Stimulated activated naive CD8-positive, alpha-beta T cell treated with anti-CD3 and anti-CD28 coated beads, Interleukin-15, amount 100 ng/mL, for 72 hours (primary cell): ENCODE data around the gene RNF17.

Experiments
- ATAC-seq: fragments of 150-1000 bp; cut with Tn5 transposase; 2 replicates; pipeline ENCODE4 v1.10.0; 2021; ENCODE audit warnings: mild to moderate bottlenecking, moderate library complexity
- DNase-seq, 2 donors: peaks; one replicate each; pipeline ENCODE4 v3.0.0; 2021 to 2022
- H3K27ac Mint-ChIP-seq, 2 donors: one replicate each; pipeline ENCODE4 v1.8.0; 2022; ENCODE audit warnings: mild to moderate bottlenecking in 2 of 2, mixed read lengths in 2 of 2, moderate library complexity in 2 of 2
- H3K27me3 Mint-ChIP-seq: one replicate; pipeline ENCODE4 v1.8.0; 2022; ENCODE audit warnings: mixed read lengths
- H3K4me1 Mint-ChIP-seq: one replicate; pipeline ENCODE4 v1.8.0; 2022; ENCODE audit warnings: mild to moderate bottlenecking, mixed read lengths
- H3K4me3 Mint-ChIP-seq, 2 donors: one replicate each; pipeline ENCODE4 v1.8.0; 2022; ENCODE audit warnings: mild to moderate bottlenecking in 2 of 2, mixed read lengths in 2 of 2, moderate library complexity in 1 of 2
- H3K9me3 Mint-ChIP-seq, 2 donors: one replicate each; pipeline ENCODE4 v1.8.0; 2022; ENCODE audit warnings: mixed read lengths in 2 of 2

Gene RNF17

DNA sequence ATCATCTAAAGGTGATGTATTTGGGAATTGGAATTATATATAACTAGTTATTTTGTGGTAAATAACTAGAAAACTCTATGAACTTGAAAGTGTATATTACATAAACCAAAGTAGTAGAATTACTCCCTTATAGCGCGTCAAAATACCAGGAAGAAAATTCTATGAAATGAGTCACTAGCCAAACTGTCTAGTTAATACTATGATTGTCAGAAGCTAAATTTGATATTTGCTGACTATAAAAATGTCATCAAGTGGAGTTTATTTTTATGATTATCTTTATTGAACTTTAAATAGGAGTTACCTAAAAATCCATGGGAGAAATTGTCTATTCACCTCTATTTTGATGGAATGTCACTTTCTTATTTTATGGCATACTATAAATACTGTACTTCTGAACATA is 100.6 kb downstream of the RNF17 start:
- Mint-ChIP-seq H3K4me1 (peaks cover 7% of the 10 kb centered on the region), H3K9me3 (no peaks in the 10 kb centered on the region), H3K27ac (no peak overlapping the region), H3K27me3 (peaks cover 22% of the 10 kb centered on the region), H3K4me3 (no peak overlapping the region)
- ATAC-seq (no peak), DNase-seq (no peak)

DNA sequence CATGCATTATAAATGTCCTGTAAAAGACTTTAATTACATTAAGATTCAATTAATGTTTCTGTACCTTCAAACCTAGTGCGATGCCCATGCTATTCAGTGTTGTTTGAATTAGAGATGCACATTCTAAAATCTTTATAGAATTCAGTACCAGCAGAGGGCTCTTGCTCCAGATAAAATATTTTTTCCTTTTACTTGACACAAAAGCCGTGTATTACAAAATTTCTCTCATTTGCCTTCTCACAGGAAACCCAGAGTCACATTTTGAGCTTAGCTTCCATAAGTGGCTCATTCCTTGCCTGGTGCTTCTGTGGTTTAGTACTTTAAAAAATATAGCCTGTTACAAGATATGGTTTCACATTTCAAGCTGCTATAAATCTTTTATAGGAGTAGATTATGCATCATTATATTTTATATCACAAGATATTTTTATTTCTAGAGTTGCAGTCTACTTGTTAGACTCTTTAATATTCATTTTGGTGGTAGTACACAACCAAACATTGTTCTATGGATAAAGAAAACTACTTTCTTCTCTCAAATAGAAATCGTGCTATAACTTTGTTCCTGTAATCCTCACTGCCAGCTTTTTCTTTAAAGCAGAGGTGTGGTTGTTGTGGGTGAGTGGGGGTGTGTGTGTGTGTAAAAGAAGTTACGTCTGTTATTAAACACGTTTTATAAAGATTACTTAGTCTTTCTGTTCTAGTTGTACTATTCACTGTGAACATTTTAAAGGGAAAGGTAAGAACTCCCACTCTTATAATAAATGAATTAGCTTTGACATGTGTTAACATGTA is 101.4 kb downstream of the RNF17 start:
- no peak overlapping the region for H3K4me3 Mint-ChIP-seq
- H3K9me3 Mint-ChIP-seq: no peaks in the 10 kb centered on the region
- no peak for ATAC-seq
- no peak overlapping the region for H3K27ac Mint-ChIP-seq
- peaks cover 28% of the 10 kb centered on the region for H3K27me3 Mint-ChIP-seq
- DNase-seq: no peak
- peaks cover 7% of the 10 kb centered on the region for H3K4me1 Mint-ChIP-seq

GRCh38 chr13:24866488-24866887 is 102.5 kb downstream of the RNF17 start:
- DNase-seq: no peak
- H3K27me3 Mint-ChIP-seq: peaks cover 31% of the 10 kb centered on the region
- no peaks in the 10 kb centered on the region for H3K9me3 Mint-ChIP-seq
- ATAC-seq: no peak
- H3K27ac Mint-ChIP-seq: no peak overlapping the region
- H3K4me1 Mint-ChIP-seq: peaks cover 7% of the 10 kb centered on the region
- H3K4me3 Mint-ChIP-seq: no peak overlapping the region

GRCh38 chr13:24868874-24869273 is 104.9 kb downstream of the RNF17 start:
- Mint-ChIP-seq H3K4me1 (peaks cover 7% of the 10 kb centered on the region), H3K27ac (no peak overlapping the region), H3K27me3 (peaks cover 36% of the 10 kb centered on the region), H3K9me3 (no peaks in the 10 kb centered on the region), H3K4me3 (no peak overlapping the region)
- DNase-seq: no peak
- no peak for ATAC-seq

DNA sequence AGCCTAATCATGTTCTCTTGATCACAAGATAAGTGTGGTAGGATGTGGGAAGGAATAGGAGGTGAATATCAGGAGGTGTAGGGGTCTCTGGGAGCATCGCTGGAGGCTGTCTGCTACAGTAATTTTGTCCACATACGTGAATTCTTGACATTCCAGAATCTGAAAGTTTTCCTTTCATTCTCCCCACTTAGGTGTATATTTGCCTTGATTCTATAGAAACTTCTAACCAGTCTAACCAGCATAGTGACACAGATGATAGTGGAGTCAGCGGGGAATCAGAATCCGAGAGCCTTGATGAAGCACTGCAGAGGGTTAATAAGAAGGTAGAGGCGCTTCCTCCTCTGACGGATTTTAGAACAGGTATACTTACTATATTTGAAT is 106.4 kb downstream of the RNF17 start:
- H3K27ac Mint-ChIP-seq: peak overlapping the region in 1 of 2 donors; percentile 42
- H3K4me3 Mint-ChIP-seq: no peak overlapping the region
- peaks cover 5% of the 10 kb centered on the region for H3K4me1 Mint-ChIP-seq
- peaks cover 37% of the 10 kb centered on the region for H3K27me3 Mint-ChIP-seq
- DNase-seq: no peak
- no peak for ATAC-seq
- H3K9me3 Mint-ChIP-seq: no peaks in the 10 kb centered on the region

GRCh38 chr13:24875566-24875965 is 111.6 kb downstream of the RNF17 start:
- ATAC-seq (no peak), DNase-seq (no peak)
- Mint-ChIP-seq H3K9me3 (no peaks in the 10 kb centered on the region), H3K27me3 (peaks cover 21% of the 10 kb centered on the region), H3K27ac (peak overlapping the region in 1 of 2 donors; percentile 7), H3K4me1 (no peaks in the 10 kb centered on the region), H3K4me3 (no peak overlapping the region)

- no peak overlapping the region for H3K4me3 Mint-ChIP-seq
- ATAC-seq (no peak), DNase-seq (no peak)
- peaks cover 14% of the 10 kb centered on the region for H3K27me3 Mint-ChIP-seq
- no peaks in the 10 kb centered on the region for H3K4me1 Mint-ChIP-seq
- H3K9me3 Mint-ChIP-seq: no peaks in the 10 kb centered on the region
- no peak overlapping the region for H3K27ac Mint-ChIP-seq
Observed at GRCh38 chr13:24877531-24877930, 113.6 kb downstream of the RNF17 start.

GRCh38 chr13:24878340-24878739 is 114.4 kb downstream of the RNF17 start:
- DNase-seq (no peak), ATAC-seq (no peak)
- Mint-ChIP-seq H3K4me3 (no peak overlapping the region), H3K9me3 (no peaks in the 10 kb centered on the region), H3K27ac (no peak overlapping the region), H3K4me1 (no peaks in the 10 kb centered on the region), H3K27me3 (peaks cover 9% of the 10 kb centered on the region)

DNA sequence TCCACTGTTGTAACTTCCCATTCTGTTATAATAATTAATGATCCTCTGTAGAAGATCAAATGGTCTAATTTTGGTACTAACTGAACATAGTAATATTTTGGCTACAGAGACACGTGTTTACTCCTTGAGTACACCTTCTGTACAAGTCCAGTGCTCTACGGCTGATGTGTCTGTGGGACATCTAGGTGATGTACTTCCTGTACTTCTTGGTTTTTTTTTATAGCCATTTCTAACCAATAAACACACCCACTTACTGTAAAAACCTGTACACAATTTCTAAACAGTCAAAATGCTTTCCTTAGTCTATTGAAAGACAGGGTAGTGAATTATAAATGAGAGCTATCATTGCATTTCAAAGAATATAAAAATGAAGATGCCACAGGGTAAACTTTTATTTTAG is 118.7 kb downstream of the RNF17 start:
- H3K9me3 Mint-ChIP-seq: no peaks in the 10 kb centered on the region
- H3K27me3 Mint-ChIP-seq: no peaks in the 10 kb centered on the region
- H3K4me3 Mint-ChIP-seq: no peak overlapping the region
- H3K27ac Mint-ChIP-seq: no peak overlapping the region
- no peaks in the 10 kb centered on the region for H3K4me1 Mint-ChIP-seq
- no peak for ATAC-seq
- no peak for DNase-seq

DNA sequence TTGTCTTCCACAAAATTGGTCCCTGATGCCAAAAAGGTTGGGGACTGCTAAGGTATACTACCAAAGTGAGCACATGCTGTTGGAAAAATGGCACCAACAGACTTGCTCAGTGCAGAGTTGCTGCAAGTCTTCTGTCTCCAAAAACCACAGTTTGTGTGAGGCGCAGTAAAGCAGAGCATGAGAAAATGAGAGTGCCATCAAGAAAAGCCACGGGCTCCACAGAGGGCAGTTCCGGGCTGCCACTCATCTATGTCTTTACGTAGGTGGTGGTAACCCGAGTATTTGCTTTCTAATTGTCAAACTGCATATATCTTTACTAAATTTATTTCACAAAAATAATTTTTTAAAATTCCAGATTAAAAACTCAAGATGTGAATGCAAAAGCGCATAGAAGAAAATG is 123.8 kb downstream of the RNF17 start:
- no peak overlapping the region for H3K27ac Mint-ChIP-seq
- no peak for DNase-seq
- no peak overlapping the region for H3K4me3 Mint-ChIP-seq
- H3K27me3 Mint-ChIP-seq: no peaks in the 10 kb centered on the region
- H3K9me3 Mint-ChIP-seq: no peaks in the 10 kb centered on the region
- ATAC-seq: no peak
- no peaks in the 10 kb centered on the region for H3K4me1 Mint-ChIP-seq

- Mint-ChIP-seq H3K4me3 (no peak overlapping the region), H3K27me3 (no peaks in the 10 kb centered on the region), H3K27ac (no peak overlapping the region), H3K4me1 (no peaks in the 10 kb centered on the region), H3K9me3 (no peaks in the 10 kb centered on the region)
- ATAC-seq (no peak), DNase-seq (no peak)
Observed at GRCh38 chr13:24888291-24888931, 124.4 kb downstream of the RNF17 start.

GRCh38 chr13:24890256-24890655 is 126.3 kb downstream of the RNF17 start:
- DNase-seq: no peak
- Mint-ChIP-seq H3K4me1 (no peaks in the 10 kb centered on the region), H3K9me3 (no peaks in the 10 kb centered on the region), H3K4me3 (no peak overlapping the region), H3K27ac (peak overlapping the region in 1 of 2 donors; percentile 90), H3K27me3 (no peaks in the 10 kb centered on the region)
- no peak for ATAC-seq

GRCh38 chr13:24891476-24892108 is 127.6 kb downstream of the RNF17 start:
- no peak overlapping the region for H3K4me3 Mint-ChIP-seq
- H3K4me1 Mint-ChIP-seq: no peaks in the 10 kb centered on the region
- DNase-seq (no peak), ATAC-seq (no peak)
- H3K9me3 Mint-ChIP-seq: no peaks in the 10 kb centered on the region
- peak overlapping the region; percentile 46 to 88 for H3K27ac Mint-ChIP-seq
- no peaks in the 10 kb centered on the region for H3K27me3 Mint-ChIP-seq

- ATAC-seq (no peak), DNase-seq (no peak)
- Mint-ChIP-seq H3K4me1 (no peaks in the 10 kb centered on the region), H3K27me3 (no peaks in the 10 kb centered on the region), H3K27ac (no peak overlapping the region), H3K4me3 (no peak overlapping the region), H3K9me3 (no peaks in the 10 kb centered on the region)
Observed at GRCh38 chr13:24892829-24893228, 128.9 kb downstream of the RNF17 start.

- no peaks in the 10 kb centered on the region for H3K27me3 Mint-ChIP-seq
- no peaks in the 10 kb centered on the region for H3K9me3 Mint-ChIP-seq
- no peak overlapping the region for H3K4me3 Mint-ChIP-seq
- H3K4me1 Mint-ChIP-seq: no peaks in the 10 kb centered on the region
- DNase-seq: no peak
- peak overlapping the region in 1 of 2 donors; percentile 74 for H3K27ac Mint-ChIP-seq
- ATAC-seq: no peak
Observed at GRCh38 chr13:24893863-24894262, 129.9 kb downstream of the RNF17 start.

DNA sequence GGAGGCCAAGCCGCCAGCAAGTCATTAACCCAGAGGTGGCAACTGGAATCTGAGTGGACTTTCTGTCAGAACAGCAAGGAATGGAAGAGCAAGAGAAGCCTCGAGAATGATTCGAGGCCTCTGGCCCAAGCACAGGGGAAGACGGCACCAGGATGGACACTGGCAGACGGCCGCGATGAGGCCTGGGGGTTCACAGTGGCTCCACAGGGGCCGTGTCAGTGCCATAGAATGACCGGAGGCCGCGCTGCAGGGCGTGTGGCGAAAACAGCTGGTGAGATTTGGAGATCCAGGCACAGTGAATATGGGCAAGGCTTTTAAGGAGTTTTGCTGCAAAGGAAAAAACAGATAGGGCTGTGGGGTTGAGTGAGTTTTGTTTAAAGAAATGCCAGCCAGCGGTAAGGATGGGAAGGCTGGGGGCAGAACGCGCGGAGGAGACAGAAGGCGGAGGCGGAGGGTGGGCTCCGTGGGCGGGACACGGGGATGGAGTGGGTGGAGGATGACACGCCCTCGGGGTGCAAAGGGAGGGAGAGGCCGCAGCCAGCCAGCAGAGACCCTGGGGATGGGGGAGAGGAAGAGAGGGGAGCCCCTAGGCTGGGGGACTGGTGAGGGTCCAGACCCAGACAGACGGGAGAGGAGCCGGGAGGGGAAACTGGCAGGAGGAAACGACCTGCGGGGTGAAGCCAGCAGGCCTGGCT is 130.5 kb downstream of the RNF17 start:
- peak; percentile 39 for ATAC-seq
- Mint-ChIP-seq H3K4me3 (no peak overlapping the region), H3K27me3 (no peaks in the 10 kb centered on the region), H3K27ac (peak overlapping the region in 1 of 2 donors; percentile 74), H3K9me3 (no peaks in the 10 kb centered on the region), H3K4me1 (no peaks in the 10 kb centered on the region)
- no peak for DNase-seq
